Progenitor cell of endocrine pancreas (in vitro differentiated cells): ENCODE data around the gene LRRTM2. TPM values are rescaled to one million over a fixed set of nuclear protein-coding genes. Genes with fewer than 3 reads are reported as not detected.

Source experiments
- DNase-seq: peaks from one replicate; pipeline ENCODE4 v3.0.0; 2021; ENCODE audit warnings: low spot score; ENCODE audit not compliant: unreplicated experiment
- H3K27ac Mint-ChIP-seq: 2 replicates; pipeline ENCODE4 v1.8.0; 2021; ENCODE audit warnings: mild to moderate bottlenecking, moderate library complexity, mixed read lengths
- H3K27me3 Mint-ChIP-seq: 2 replicates; pipeline ENCODE4 v1.8.0; 2021; ENCODE audit warnings: mixed read lengths
- H3K36me3 Mint-ChIP-seq: 2 replicates; pipeline ENCODE4 v1.8.0; 2022; ENCODE audit warnings: mixed read lengths; ENCODE audit not compliant: insufficient read depth
- H3K4me1 Mint-ChIP-seq: 2 replicates; pipeline ENCODE4 v1.8.0; 2021; ENCODE audit warnings: low read depth, mixed read lengths
- H3K4me3 Mint-ChIP-seq: 2 replicates; pipeline ENCODE4 v1.8.0; 2021; ENCODE audit warnings: low read depth, mild to moderate bottlenecking, moderate library complexity, mixed read lengths
- H3K9me3 Mint-ChIP-seq: 2 replicates; pipeline ENCODE4 v1.8.0; 2021; ENCODE audit warnings: low read depth, mixed read lengths
- total RNA-seq: library from RNA; stranded (reverse); gene quantifications from 2 replicates; pipeline ENCODE4 v1.2.1, GENCODE V29; 2021
- TF ChIP-seq, protein P1 (sequence below): fragments of 200-600 bp; sonication (generic); IDR thresholded peaks from one replicate; pipeline ENCODE4 v1.5.0; 2021; ENCODE audit warnings: antibody characterized with exemption, mild to moderate bottlenecking; ENCODE audit not compliant: unreplicated experiment

The LRRTM2 gene
- total RNA-seq, 1 donor from 2014 or later: not detected

DNA sequence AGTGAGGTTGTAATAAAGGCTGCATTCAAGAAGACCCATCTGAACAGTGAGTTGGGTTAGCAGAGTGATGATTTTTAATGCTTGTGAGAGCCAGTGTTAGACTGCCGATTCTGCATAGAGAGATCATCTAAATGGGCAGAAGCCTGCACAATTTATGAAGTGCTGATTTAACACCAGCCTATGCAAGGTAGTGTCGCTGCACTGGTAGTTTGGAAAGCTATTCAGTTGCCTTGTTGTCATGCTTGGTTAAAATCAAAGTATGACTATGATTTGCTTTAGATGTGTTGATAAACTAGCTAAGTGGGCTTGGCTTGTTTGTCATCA lies 379 bp upstream of the LRRTM2 start:
- peaks cover 33% of the 10 kb centered on the region for H3K4me1 Mint-ChIP-seq
- H3K27ac Mint-ChIP-seq: peak overlapping the region; percentile 47
- DNase-seq: no peak
- no peak overlapping the region for H3K4me3 Mint-ChIP-seq
- H3K36me3 Mint-ChIP-seq: peaks cover 1% of the 10 kb centered on the region
- no peaks in the 10 kb centered on the region for H3K9me3 Mint-ChIP-seq
- TF ChIP-seq, protein P1, sequence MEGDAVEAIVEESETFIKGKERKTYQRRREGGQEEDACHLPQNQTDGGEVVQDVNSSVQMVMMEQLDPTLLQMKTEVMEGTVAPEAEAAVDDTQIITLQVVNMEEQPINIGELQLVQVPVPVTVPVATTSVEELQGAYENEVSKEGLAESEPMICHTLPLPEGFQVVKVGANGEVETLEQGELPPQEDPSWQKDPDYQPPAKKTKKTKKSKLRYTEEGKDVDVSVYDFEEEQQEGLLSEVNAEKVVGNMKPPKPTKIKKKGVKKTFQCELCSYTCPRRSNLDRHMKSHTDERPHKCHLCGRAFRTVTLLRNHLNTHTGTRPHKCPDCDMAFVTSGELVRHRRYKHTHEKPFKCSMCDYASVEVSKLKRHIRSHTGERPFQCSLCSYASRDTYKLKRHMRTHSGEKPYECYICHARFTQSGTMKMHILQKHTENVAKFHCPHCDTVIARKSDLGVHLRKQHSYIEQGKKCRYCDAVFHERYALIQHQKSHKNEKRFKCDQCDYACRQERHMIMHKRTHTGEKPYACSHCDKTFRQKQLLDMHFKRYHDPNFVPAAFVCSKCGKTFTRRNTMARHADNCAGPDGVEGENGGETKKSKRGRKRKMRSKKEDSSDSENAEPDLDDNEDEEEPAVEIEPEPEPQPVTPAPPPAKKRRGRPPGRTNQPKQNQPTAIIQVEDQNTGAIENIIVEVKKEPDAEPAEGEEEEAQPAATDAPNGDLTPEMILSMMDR: no peak
- H3K27me3 Mint-ChIP-seq: no peaks in the 10 kb centered on the region

DNA sequence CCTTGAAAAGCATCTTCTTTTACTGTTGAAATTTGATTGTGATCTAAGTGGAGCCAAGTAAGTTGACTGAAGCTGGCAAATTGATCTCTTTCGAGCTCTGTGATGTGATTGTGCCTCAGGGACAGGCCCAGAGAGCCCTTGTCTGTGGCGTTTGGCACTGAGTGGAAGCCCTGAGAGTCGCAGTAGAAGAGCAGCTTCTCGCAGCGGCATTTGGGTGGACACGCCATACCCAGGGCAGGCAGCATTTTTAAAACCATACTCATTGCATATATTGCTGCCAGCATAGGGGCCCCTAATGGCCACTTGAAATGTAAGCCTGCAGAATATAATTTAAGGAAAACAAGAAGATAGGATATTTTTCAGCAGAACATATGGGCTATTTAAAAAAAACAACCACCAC lies 894 bp downstream of the LRRTM2 start:
- DNase-seq: no peak
- Mint-ChIP-seq H3K4me1 (peaks cover 43% of the 10 kb centered on the region), H3K27me3 (no peaks in the 10 kb centered on the region), H3K9me3 (no peaks in the 10 kb centered on the region), H3K36me3 (peaks cover 1% of the 10 kb centered on the region), H3K27ac (no peak overlapping the region), H3K4me3 (no peak overlapping the region)
- TF ChIP-seq, protein P1: no peak

DNA sequence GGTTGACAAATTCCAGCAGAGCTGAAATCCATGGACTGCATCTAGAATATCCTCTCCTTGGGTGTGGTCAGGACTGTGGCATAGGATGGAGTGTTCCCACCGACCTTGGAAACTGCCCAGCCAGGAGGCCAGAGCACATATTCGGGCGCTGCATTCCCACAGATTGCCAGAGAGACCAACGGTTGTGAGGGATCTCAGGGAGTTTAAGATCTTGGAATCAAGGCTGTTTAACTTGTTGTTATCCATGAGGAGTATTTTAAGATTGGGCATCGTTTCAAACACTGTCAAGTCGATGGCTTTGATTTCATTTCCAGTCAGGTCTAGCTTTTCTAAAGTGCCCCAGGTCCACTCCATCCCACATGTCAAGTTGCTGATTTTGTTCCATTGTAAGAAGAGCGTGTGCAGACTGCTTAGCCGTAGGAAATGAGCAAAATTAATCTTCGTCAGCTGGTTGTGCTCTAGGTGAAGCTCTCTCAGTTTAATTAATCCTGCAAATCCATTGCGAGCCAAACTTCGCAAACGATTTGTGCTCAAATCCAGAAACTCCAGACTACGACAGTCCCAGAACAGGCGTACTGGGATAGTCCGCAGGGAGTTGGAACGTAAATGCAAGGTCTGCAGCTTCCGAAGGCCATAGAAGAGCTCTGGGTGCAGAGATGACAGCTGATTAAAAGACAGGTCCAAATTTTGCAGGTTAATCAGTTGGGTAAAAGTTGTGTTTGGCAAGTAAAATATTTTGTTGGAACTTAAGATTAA lies 1.5 kb downstream of the LRRTM2 start:
- Mint-ChIP-seq H3K9me3 (no peaks in the 10 kb centered on the region), H3K27ac (peak overlapping the region; percentile 40), H3K27me3 (no peaks in the 10 kb centered on the region), H3K4me1 (peaks cover 49% of the 10 kb centered on the region), H3K4me3 (peak overlapping the region; percentile 18), H3K36me3 (peaks cover 1% of the 10 kb centered on the region)
- TF ChIP-seq, protein P1: no peak
- no peak for DNase-seq

DNA sequence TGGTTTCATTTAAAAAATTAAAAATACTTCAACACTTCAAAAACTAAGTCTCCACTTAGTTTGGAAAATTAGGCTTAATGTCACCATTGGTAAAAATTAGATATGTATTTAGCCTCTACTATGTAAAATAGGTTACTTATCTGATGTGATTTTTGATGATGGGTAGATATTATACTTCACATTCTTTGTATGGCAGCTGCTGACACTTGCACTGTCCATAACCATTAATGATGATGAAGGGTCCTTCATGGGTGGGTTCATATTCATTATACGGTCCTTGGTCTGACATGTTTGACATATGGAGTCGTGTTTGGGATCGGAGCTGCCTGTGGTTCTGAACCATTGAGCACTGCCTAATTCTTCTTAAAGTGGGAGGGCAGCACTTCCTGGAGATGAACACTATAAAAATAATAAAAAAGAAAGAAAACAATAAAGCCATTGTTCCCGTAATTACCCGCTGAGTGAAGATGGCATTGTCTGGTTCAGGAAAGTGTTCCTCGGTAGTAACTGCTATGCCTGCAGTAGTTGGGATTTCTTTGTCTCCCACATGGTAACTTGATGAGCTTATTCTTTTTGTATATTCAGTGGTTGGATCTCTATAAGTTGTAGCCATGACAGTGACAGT lies 2.2 kb downstream of the LRRTM2 start:
- Mint-ChIP-seq H3K4me3 (no peak overlapping the region), H3K4me1 (peaks cover 54% of the 10 kb centered on the region)
- TF ChIP-seq, protein P1: no peak

DNA sequence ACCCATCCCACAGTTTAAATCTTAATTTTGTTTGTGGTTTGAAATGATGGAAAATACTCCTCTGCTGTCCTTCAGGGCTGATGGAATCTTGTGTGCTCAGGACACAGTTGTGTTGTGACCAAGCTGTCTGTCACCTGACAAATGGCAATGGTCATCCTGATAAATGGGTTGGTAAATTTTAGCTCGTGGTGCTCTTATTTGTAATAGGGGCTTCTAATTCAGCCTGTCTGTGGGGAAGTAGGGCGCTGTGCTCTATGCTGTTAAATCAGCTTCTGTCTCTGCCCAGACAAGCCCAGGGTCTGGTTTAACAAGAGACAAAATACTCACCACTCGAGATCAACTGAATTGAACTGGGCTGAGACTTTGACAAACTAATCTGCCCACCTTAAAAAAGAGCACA lies 4.5 kb downstream of the LRRTM2 start:
- Mint-ChIP-seq H3K27ac (peak overlapping the region; percentile 93), H3K4me3 (no peak overlapping the region), H3K9me3 (no peaks in the 10 kb centered on the region), H3K36me3 (peaks cover under 1% of the 10 kb centered on the region), H3K27me3 (no peaks in the 10 kb centered on the region), H3K4me1 (peaks cover 53% of the 10 kb centered on the region)
- TF ChIP-seq, protein P1: no peak
- no peak for DNase-seq

More for the DNA sequence above, 2.2 kb downstream of the LRRTM2 start:
- Mint-ChIP-seq H3K27me3 (no peaks in the 10 kb centered on the region), H3K9me3 (no peaks in the 10 kb centered on the region), H3K27ac (peak overlapping the region; percentile 40), H3K36me3 (peaks cover 1% of the 10 kb centered on the region)
- no peak for DNase-seq
